Osteoblast (primary cell): ENCODE measurements around the gene SELENOO. TPM values are rescaled to one million over a fixed set of nuclear protein-coding genes. Genes with fewer than 3 reads are reported as not detected.

Source experiments
- DNase-seq: peaks from one replicate; pipeline ENCODE4 v3.0.0; 2011; ENCODE audit warnings: low spot score, mixed read lengths; ENCODE audit not compliant: insufficient read length; ENCODE audit errors: missing footprints
- H2AFZ ChIP-seq: 2 replicates; pipeline ENCODE4 v1.6.0; 2011; ENCODE audit warnings: mild to moderate bottlenecking, low read length
- H3K27ac ChIP-seq: 2 replicates; pipeline ENCODE4 v1.5.1; 2011; ENCODE audit warnings: mild to moderate bottlenecking, low read depth, low read length, moderate library complexity
- H3K27me3 ChIP-seq: 2 replicates; pipeline ENCODE4 v1.6.0; 2012; ENCODE audit warnings: mild to moderate bottlenecking, control low read depth, inconsistent platforms, low read length, moderate library complexity; ENCODE audit not compliant: insufficient read depth
- H3K36me3 ChIP-seq: 2 replicates; pipeline ENCODE4 v1.5.1; 2011; ENCODE audit warnings: mild to moderate bottlenecking, low read length, control low read depth, moderate library complexity; ENCODE audit not compliant: insufficient read depth
- H3K4me1 ChIP-seq: 2 replicates; pipeline ENCODE4 v1.5.1; 2011; ENCODE audit warnings: mild to moderate bottlenecking, low read length, control low read depth, moderate library complexity; ENCODE audit not compliant: insufficient read depth
- H3K4me2 ChIP-seq: 2 replicates; pipeline ENCODE4 v1.6.0; 2011; ENCODE audit warnings: mild to moderate bottlenecking, low read length; ENCODE audit not compliant: insufficient read depth
- H3K4me3 ChIP-seq: fragments of 200-600 bp; sonication (generic); 3 replicates; pipeline ENCODE4 v1.5.1; 2012; ENCODE audit warnings: mild to moderate bottlenecking, low read length, inconsistent platforms; ENCODE audit not compliant: insufficient read depth
- H3K79me2 ChIP-seq: 2 replicates; pipeline ENCODE4 v1.6.0; 2012; ENCODE audit warnings: mild to moderate bottlenecking, low read length, control low read depth, inconsistent platforms; ENCODE audit not compliant: insufficient read depth
- H3K9me3 ChIP-seq: 2 replicates; pipeline ENCODE4 v1.5.1; 2011; ENCODE audit warnings: low read depth, low read length, control low read depth
- H4K20me1 ChIP-seq: 2 replicates; pipeline ENCODE4 v1.6.0; 2012; ENCODE audit warnings: mild to moderate bottlenecking, low read length, control low read depth; ENCODE audit not compliant: insufficient read depth
- total RNA-seq: library from RNA; depleted of rRNA; stranded (reverse); fragments of >200 nt; gene quantifications from 2 replicates; pipeline ENCODE4 v1.2.3, GENCODE V29; 2012
- TF ChIP-seq, protein P1 (sequence below): IDR thresholded peaks from 2 replicates; pipeline ENCODE4 v1.5.1; 2011; ENCODE audit warnings: mild to moderate bottlenecking, low read depth, low read length, moderate library complexity; ENCODE audit errors: extremely low read depth

SELENOO gene
- total RNA-seq, 1 donor: 15.6 TPM

DNA sequence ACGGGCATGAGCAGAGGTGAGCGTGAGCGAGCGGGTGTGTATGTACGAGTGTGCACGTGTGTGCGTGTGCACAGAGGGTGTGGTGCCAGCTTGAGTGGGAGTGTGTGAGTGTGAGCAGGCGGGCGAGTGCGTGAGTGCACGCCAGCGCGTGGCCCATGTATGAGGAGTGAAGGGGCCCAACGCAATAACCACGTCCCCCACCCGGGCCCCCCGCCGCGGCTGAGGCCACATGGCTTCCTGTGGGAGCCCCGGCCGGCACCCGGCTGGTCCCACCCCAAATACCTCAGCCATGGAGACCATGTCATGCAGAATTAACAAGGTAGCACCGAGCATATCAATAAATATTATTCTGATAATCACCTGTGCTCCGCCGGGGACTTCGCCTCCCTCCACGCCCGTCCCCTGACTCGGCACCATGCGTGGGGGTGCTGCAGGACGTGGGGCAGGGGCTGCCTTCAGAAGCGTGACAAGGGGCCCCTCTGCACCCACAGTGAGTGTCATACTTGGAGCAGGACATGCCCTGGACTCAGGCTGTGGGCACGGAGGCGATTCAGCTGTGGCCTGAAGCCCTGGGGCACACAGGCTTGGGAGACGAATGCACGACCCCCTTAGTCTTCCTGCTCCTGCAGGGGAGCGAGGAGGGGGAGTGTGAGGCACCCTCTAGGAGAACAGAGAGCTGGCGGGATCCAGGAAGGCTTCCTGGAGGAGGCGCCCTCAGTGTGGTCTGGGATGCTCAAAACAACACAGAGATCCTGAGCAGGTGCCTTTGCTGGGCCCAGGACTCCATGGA lies 20.7 kb upstream of the SELENOO start:
- no peaks in the 10 kb centered on the region for H3K36me3 ChIP-seq
- no peaks in the 10 kb centered on the region for H3K79me2 ChIP-seq
- no peaks in the 10 kb centered on the region for H3K27me3 ChIP-seq
- TF ChIP-seq, protein P1, sequence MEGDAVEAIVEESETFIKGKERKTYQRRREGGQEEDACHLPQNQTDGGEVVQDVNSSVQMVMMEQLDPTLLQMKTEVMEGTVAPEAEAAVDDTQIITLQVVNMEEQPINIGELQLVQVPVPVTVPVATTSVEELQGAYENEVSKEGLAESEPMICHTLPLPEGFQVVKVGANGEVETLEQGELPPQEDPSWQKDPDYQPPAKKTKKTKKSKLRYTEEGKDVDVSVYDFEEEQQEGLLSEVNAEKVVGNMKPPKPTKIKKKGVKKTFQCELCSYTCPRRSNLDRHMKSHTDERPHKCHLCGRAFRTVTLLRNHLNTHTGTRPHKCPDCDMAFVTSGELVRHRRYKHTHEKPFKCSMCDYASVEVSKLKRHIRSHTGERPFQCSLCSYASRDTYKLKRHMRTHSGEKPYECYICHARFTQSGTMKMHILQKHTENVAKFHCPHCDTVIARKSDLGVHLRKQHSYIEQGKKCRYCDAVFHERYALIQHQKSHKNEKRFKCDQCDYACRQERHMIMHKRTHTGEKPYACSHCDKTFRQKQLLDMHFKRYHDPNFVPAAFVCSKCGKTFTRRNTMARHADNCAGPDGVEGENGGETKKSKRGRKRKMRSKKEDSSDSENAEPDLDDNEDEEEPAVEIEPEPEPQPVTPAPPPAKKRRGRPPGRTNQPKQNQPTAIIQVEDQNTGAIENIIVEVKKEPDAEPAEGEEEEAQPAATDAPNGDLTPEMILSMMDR: no peak
- DNase-seq: peak; percentile 74
- no peak overlapping the region for H3K4me2 ChIP-seq
- no peak overlapping the region for H3K27ac ChIP-seq
- H4K20me1 ChIP-seq: no peaks in the 10 kb centered on the region
- no peak overlapping the region for H3K4me3 ChIP-seq
- no peaks in the 10 kb centered on the region for H3K4me1 ChIP-seq
- H2AFZ ChIP-seq: no peak overlapping the region
- no peaks in the 10 kb centered on the region for H3K9me3 ChIP-seq

DNA sequence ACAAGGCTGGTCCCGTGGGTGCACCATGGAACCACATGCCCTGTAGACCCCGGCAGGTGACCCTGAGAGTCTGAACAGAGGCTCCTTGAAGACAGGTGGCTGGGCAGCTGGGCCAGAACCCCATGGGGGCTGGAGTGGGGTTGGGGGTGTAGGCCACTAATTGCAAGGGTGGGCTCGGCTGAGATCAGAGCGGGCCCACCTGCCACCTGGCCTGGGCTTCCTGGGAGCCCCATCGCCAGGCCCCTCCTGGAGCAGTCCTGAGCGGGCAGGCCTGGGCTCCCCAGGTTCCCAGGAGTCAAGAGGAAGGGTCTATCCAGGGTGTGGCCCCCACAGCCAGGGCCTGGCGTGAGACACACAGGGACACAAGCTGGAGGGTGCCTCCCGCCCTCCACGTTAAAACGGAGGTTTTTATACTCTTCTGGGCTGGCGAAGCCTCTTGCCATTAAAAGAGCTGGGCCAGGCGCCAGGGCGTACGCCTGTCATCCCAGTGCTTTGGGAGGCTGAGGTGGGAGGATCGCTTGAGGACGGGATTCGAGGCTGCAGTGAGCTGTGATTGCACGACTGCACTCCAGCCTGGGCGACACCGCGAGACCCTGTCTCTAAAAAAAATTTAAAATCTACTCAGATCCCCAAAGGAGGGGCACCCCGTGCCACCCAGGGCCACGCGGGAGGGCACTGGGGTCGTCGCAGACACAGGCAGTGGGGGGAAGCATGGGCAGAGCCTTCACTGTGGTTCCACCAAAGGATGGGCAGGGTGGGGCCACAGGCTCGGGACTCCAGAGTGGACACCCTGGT lies 19.9 kb upstream of the SELENOO start:
- H3K27me3 ChIP-seq: no peaks in the 10 kb centered on the region
- no peaks in the 10 kb centered on the region for H3K79me2 ChIP-seq
- H2AFZ ChIP-seq: no peak overlapping the region
- TF ChIP-seq, protein P1: no peak
- peak; percentile 86 for DNase-seq
- H3K9me3 ChIP-seq: no peaks in the 10 kb centered on the region
- H3K4me2 ChIP-seq: no peak overlapping the region
- H3K4me1 ChIP-seq: no peaks in the 10 kb centered on the region
- H4K20me1 ChIP-seq: no peaks in the 10 kb centered on the region
- no peaks in the 10 kb centered on the region for H3K36me3 ChIP-seq
- no peak overlapping the region for H3K27ac ChIP-seq
- no peak overlapping the region for H3K4me3 ChIP-seq

DNA sequence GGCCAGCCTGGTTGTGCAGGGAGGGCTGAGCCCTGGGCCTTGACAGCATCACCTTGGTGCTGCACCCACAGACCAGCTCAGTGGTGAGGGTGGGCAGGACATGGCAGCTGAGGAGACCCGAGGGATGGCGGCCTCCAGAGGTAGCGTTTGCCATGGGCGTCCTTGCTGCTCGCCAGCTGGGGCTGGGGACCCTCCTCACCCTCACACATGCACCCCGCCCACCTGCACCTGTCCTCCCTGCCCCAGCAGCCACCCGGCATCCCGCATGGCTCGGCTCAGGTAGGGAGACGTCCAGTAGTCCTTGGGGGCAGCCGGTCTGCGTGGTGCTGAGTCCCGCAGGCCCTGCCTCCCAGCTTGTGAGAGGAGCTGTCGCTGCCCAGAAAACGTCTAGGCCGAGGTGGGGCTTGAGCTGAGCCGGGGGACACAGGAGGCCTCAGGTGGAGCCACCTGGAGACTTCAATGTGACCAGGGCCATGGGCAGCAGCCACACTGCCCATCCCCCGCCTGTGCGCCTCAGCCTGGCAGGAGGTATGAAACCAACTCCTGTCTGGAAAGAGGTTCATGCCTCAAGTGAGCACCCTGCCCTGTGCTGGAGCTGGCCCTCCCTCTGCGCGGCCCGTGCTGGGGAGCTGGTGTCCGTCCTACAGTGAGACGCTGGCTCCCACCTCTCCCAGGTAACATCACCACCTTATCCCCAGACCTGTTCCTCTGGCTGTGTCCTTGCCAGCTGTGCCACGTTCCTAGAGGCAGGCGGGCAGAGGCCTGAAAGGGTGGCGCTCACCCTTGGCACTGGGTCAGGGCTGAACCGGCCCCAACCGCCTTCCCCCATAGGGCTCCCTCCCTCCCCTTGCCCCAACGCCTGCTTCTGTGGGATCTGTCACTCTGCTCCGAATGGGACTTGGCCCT lies 18.4 kb upstream of the SELENOO start:
- Histone ChIP-seq H3K9me3 (no peaks in the 10 kb centered on the region), H3K4me1 (peaks cover 3% of the 10 kb centered on the region), H3K79me2 (peaks cover 13% of the 10 kb centered on the region), H4K20me1 (peaks cover 6% of the 10 kb centered on the region), H3K4me3 (no peak overlapping the region), H3K4me2 (no peak overlapping the region), H3K27me3 (no peaks in the 10 kb centered on the region), H3K27ac (no peak overlapping the region), H3K36me3 (no peaks in the 10 kb centered on the region), H2AFZ (no peak overlapping the region)
- peak; percentile 92 for DNase-seq
- TF ChIP-seq, protein P1: no peak
